OCI-LY7 (cell line): ENCODE measurements around the gene WNT7A.

Experiments used
- CTCF ChIP-seq: fragments of 200-600 bp; sonication (generic); conservative IDR thresholded peaks from 2 replicates; pipeline ENCODE4 v1.5.1; 2014; ENCODE audit warnings: mild to moderate bottlenecking, antibody characterized with exemption, low read length, moderate library complexity, mixed read lengths
- EZH2phosphoT487 ChIP-seq: fragments of 200-600 bp; sonication (generic); IDR thresholded peaks from 2 replicates; pipeline ENCODE4 v1.6.1; 2018; ENCODE audit warnings: low read depth, borderline replicate concordance, mild to moderate bottlenecking, mixed run types, antibody characterized with exemption, low read length, moderate library complexity, mixed read lengths

- TF ChIP-seq CTCF (0 out of 2 replicates have a peak, but pooled peaks have one; percentile 12), EZH2phosphoT487 (no peak)
Observed at GRCh38 chr3:13927295-13927694, 47.4 kb upstream of the WNT7A start.
